Measurements from ENCODE around the gene PTGIS. TPM values are rescaled to one million over a fixed set of nuclear protein-coding genes. Genes with fewer than 3 reads are reported as not detected.

PTGIS gene
- total RNA-seq, 5 donors from 2014 or later (not counting 1 experiment from before 2014, with no cell fraction given) = 0.22 to 0.46 (median 0.23) TPM; not detected in 2

DNA sequence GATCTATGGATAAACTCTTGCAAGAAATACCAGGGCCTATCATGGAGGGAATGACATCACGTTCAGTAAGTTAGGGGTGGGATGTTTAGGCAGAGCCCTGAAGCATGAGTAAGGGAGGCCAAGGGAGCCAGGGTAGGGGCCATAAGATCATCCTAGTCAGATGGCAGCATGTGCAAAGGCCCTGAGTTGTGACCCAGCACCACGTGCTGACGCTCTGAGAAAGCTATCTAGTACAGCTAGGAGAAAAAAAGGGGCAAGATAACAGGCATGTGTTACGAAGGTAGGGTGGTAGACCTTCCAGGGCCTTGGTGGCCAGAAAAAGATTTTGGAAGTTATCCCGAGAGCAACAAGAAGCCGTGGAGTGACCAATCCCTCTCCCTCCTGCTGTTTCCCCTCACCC, 107.8 kb downstream of the PTGIS start:
- no peaks in the 10 kb centered on the region for H3K4me1 ChIP-seq (ENCODE audit: control insufficient read depth in 1 of 2, extremely low read depth in 1 of 2, insufficient read depth in 2 of 2, low read length in 2 of 2)
- peaks cover 0 to 24% of the 10 kb centered on the region in 2 experiments for H3K27me3 ChIP-seq (replicated peaks in 1 of 2; ENCODE audit: control insufficient read depth in 2 of 2, extremely low read depth in 1 of 2, insufficient read depth in 2 of 2, low read length in 1 of 2)
- ATAC-seq (replicated peaks in 1 of 4) (no peak), DNase-seq (no peak)
- Mint-ChIP-seq H3K9me3 (no peaks in the 10 kb centered on the region), H3K27ac (no peak overlapping the region), H3K27me3 (peaks cover 17 to 32% of the 10 kb centered on the region in 2 donors), H3K36me3 (no peaks in the 10 kb centered on the region), H3K4me3 (no peak overlapping the region), H3K4me1 (no peaks in the 10 kb centered on the region)
- no peak overlapping the region for H3K27ac ChIP-seq (ENCODE audit: low read length)
- CTCF ChIA-PET = no interaction called here
- H3K4me3 ChIP-seq (ENCODE audit: control insufficient read depth in 1 of 2, extremely low read depth in 1 of 2, low read length in 1 of 2) = no peak overlapping the region
- POLR2A ChIA-PET = no interaction called here
- no peaks in the 10 kb centered on the region for H3K36me3 ChIP-seq (ENCODE audit: control insufficient read depth in 2 of 2, extremely low read depth in 1 of 2, insufficient read depth in 1 of 2, low read length in 1 of 2)
- H3K9me3 ChIP-seq = no peaks in the 10 kb centered on the region
- WGBS (ENCODE audit: insufficient coverage) = 78% methylated on average over 5 of the region's 6 CpGs

DNA sequence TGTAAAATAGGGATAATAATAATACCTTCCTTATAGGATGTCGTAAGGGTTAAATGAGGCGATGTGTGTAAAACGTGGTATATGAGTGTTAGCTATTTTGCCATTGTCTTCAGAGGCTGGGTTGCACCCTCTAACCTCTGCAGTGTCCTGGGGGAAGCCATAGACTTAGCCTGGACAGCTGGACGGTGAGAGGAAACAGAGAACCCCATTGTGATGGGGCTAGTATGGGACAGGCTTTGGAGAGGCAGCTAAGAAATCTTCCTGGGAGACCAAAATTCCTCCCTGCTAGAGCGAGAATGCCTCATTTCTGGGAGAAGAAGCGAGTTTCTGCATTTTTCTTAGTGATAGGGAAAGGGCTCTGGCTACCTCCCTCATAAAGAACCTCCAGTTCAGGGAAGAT, 108.3 kb downstream of the PTGIS start:
- H3K27me3 ChIP-seq (replicated peaks in 1 of 2; ENCODE audit: control insufficient read depth in 2 of 2, extremely low read depth in 1 of 2, insufficient read depth in 2 of 2, low read length in 1 of 2) = peaks cover 0 to 22% of the 10 kb centered on the region in 2 experiments
- Mint-ChIP-seq H3K27me3 (peaks cover 19 to 35% of the 10 kb centered on the region in 2 donors), H3K36me3 (no peaks in the 10 kb centered on the region), H3K4me3 (no peak overlapping the region), H3K27ac (no peak overlapping the region), H3K9me3 (no peaks in the 10 kb centered on the region), H3K4me1 (no peaks in the 10 kb centered on the region)
- ChIA-PET CTCF (no interaction called here), POLR2A (no interaction called here)
- no peaks in the 10 kb centered on the region for H3K9me3 ChIP-seq
- ATAC-seq (replicated peaks in 1 of 4) = no peak
- no peak for DNase-seq
- no peaks in the 10 kb centered on the region for H3K4me1 ChIP-seq (ENCODE audit: control insufficient read depth in 1 of 2, extremely low read depth in 1 of 2, insufficient read depth in 2 of 2, low read length in 2 of 2)
- H3K36me3 ChIP-seq (ENCODE audit: control insufficient read depth in 2 of 2, extremely low read depth in 1 of 2, insufficient read depth in 1 of 2, low read length in 1 of 2) = no peaks in the 10 kb centered on the region
- H3K27ac ChIP-seq (ENCODE audit: low read length) = no peak overlapping the region
- WGBS (ENCODE audit: insufficient coverage) = 67% methylated on average over 2 of the region's 6 CpGs
- no peak overlapping the region for H3K4me3 ChIP-seq (ENCODE audit: control insufficient read depth in 1 of 2, extremely low read depth in 1 of 2, low read length in 1 of 2)

DNA sequence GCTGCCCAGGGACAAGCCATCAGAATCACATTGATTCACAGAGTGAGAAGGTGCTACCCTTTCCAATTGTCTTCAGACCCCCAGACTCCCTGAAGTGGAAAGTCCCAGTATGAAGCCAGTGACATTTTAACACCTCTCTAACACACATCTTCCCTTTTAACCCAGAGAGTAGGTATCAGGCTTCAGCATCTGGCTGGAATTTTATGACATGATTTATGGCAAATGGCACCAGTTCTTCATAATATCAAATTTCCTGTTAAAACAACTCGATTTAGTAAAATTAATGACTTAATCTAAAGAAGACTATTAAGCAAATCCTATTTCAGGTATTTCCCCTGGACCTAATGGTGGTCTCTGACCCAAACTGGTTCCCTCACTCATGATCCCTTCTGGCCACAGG, 110.5 kb downstream of the PTGIS start:
- DNase-seq = no peak
- no peaks in the 10 kb centered on the region for H3K9me3 ChIP-seq
- peaks cover 0 to 23% of the 10 kb centered on the region in 2 experiments for H3K27me3 ChIP-seq (replicated peaks in 1 of 2; ENCODE audit: control insufficient read depth in 2 of 2, extremely low read depth in 1 of 2, insufficient read depth in 2 of 2, low read length in 1 of 2)
- ATAC-seq (replicated peaks in 1 of 4) = no peak
- no peaks in the 10 kb centered on the region for H3K9me3 Mint-ChIP-seq
- no peaks in the 10 kb centered on the region for H3K4me1 ChIP-seq (ENCODE audit: control insufficient read depth in 1 of 2, extremely low read depth in 1 of 2, insufficient read depth in 2 of 2, low read length in 2 of 2)
- CTCF ChIA-PET = no interaction called here
- H3K27me3 Mint-ChIP-seq = peaks cover 31 to 36% of the 10 kb centered on the region in 2 donors
- no peak overlapping the region for H3K4me3 ChIP-seq (ENCODE audit: control insufficient read depth in 1 of 2, extremely low read depth in 1 of 2, low read length in 1 of 2)
- H3K36me3 ChIP-seq (ENCODE audit: control insufficient read depth in 2 of 2, extremely low read depth in 1 of 2, insufficient read depth in 1 of 2, low read length in 1 of 2) = no peaks in the 10 kb centered on the region
- no CpG with 5 or more reads among the region's 1 CpG for WGBS (ENCODE audit: insufficient coverage)
- H3K4me1 Mint-ChIP-seq = no peaks in the 10 kb centered on the region
- no peak overlapping the region for H3K4me3 Mint-ChIP-seq
- POLR2A ChIA-PET = no interaction called here
- no peaks in the 10 kb centered on the region for H3K36me3 Mint-ChIP-seq
- H3K27ac Mint-ChIP-seq = no peak overlapping the region
- H3K27ac ChIP-seq (ENCODE audit: low read length) = no peak overlapping the region

DNA sequence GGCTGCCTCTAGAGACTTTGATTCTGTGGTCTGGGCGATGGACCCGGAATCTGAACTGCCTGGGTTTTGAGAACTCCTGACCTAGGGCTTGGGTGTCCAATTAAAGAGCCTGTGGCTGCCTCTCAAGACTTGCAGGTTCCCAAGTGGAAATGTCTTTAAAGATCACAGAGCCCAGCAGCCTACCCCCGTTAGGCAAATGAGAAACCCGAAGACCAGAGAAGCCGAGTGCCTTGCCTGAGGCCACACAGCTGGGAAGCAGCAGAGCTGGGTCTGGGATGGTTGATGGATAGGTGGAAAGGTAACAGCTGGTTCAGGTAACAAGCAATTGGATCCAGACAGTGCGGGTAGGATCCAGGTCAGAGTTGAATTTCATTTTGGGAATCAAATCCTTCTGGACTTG, 111.3 kb downstream of the PTGIS start:
- Mint-ChIP-seq H3K27ac (no peak overlapping the region), H3K36me3 (no peaks in the 10 kb centered on the region), H3K4me3 (no peak overlapping the region), H3K9me3 (no peaks in the 10 kb centered on the region), H3K4me1 (no peaks in the 10 kb centered on the region), H3K27me3 (peaks cover 33 to 38% of the 10 kb centered on the region in 2 donors)
- no peak for DNase-seq
- Histone ChIP-seq H3K27ac (ENCODE audit: low read length) (no peak overlapping the region), H3K9me3 (no peaks in the 10 kb centered on the region), H3K27me3 (replicated peaks in 1 of 2; ENCODE audit: control insufficient read depth in 2 of 2, extremely low read depth in 1 of 2, insufficient read depth in 2 of 2, low read length in 1 of 2) (peaks cover 0 to 29% of the 10 kb centered on the region in 2 experiments), H3K36me3 (ENCODE audit: control insufficient read depth in 2 of 2, extremely low read depth in 1 of 2, insufficient read depth in 1 of 2, low read length in 1 of 2) (no peaks in the 10 kb centered on the region), H3K4me1 (ENCODE audit: control insufficient read depth in 1 of 2, extremely low read depth in 1 of 2, insufficient read depth in 2 of 2, low read length in 2 of 2) (no peaks in the 10 kb centered on the region), H3K4me3 (ENCODE audit: control insufficient read depth in 1 of 2, extremely low read depth in 1 of 2, low read length in 1 of 2) (no peak overlapping the region)
- ChIA-PET CTCF (no interaction called here), POLR2A (no interaction called here)
- ATAC-seq (replicated peaks in 1 of 4) = no peak
- WGBS (ENCODE audit: insufficient coverage) = 88% methylated on average over 6 of the region's 6 CpGs

DNA sequence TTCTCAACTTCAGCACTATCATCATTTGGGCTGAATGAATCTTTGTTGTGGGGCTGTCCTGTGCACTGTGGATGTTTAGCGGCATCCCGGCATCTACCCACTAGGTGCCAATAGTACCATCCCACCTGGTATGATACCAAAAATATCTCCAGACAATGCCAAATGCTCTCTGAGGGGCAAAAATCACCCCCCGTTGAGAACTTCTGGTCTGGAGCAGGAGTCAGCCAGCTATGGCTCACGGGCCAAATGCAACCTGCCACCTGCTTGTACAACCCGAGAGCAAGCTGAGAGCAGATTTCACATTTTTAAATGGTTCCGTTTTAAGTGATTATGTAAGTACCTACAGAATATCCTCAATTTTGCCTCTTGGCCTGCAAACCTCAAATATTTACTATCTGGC, 112.2 kb downstream of the PTGIS start:
- H3K4me3 Mint-ChIP-seq = no peak overlapping the region
- peaks cover 32 to 41% of the 10 kb centered on the region in 2 donors for H3K27me3 Mint-ChIP-seq
- H3K4me1 Mint-ChIP-seq = no peaks in the 10 kb centered on the region
- Histone ChIP-seq H3K27ac (ENCODE audit: low read length) (no peak overlapping the region), H3K27me3 (replicated peaks in 1 of 2; ENCODE audit: control insufficient read depth in 2 of 2, extremely low read depth in 1 of 2, insufficient read depth in 2 of 2, low read length in 1 of 2) (peaks cover 0 to 28% of the 10 kb centered on the region in 2 experiments), H3K36me3 (ENCODE audit: control insufficient read depth in 2 of 2, extremely low read depth in 1 of 2, insufficient read depth in 1 of 2, low read length in 1 of 2) (no peaks in the 10 kb centered on the region), H3K4me1 (ENCODE audit: control insufficient read depth in 1 of 2, extremely low read depth in 1 of 2, insufficient read depth in 2 of 2, low read length in 2 of 2) (no peaks in the 10 kb centered on the region), H3K4me3 (ENCODE audit: control insufficient read depth in 1 of 2, extremely low read depth in 1 of 2, low read length in 1 of 2) (no peak overlapping the region), H3K9me3 (no peaks in the 10 kb centered on the region)
- ChIA-PET POLR2A (no interaction called here), CTCF (no interaction called here)
- ATAC-seq (replicated peaks in 1 of 4) (no peak), DNase-seq (no peak)
- no peaks in the 10 kb centered on the region for H3K36me3 Mint-ChIP-seq
- 92% methylated on average over 3 of the region's 6 CpGs for WGBS (ENCODE audit: insufficient coverage)
- H3K27ac Mint-ChIP-seq = no peak overlapping the region
- H3K9me3 Mint-ChIP-seq = no peaks in the 10 kb centered on the region

Other genes with a start within 250 kb of the PTGIS start
- under 1 TPM in 4 of 5 donors, not detected in 1; 0.03 to 0.13 (median 0.12) TPM for gene KCNB1, start 85.5 kb downstream of the PTGIS start, total RNA-seq
- gene B4GALT5, start 145.7 kb upstream of the PTGIS start, total RNA-seq = 10 to 100 TPM in 2 of 5 donors, 1 to 10 TPM in 3; 4.6 to 11.9 (median 9.2) TPM
- 10 to 100 TPM; 22.2 to 34.2 (median 25.6) TPM for gene SLC9A8, start 244.7 kb upstream of the PTGIS start, total RNA-seq

All from T-cell (primary cell).